GM12878 (cell line): ENCODE results near the gene HS1BP3. TPM values are rescaled to one million over a fixed set of nuclear protein-coding genes. Genes with fewer than 3 reads are reported as not detected.

Experiments
- ATAC-seq: fragments of 200-7000 bp; cut with Tn5 transposase; 3 replicates; pipeline ENCODE4 v1.9.1; 2020; ENCODE audit warnings: mild to moderate bottlenecking, moderate library complexity
- BruUV-seq: library from RNA; stranded (reverse); fragments of 400-500 nt; replicated peaks from 2 replicates; lab custom pipeline; 2021; lab: Mats Ljungman, UMichigan
- CTCF ChIA-PET: fragments of 300-600 bp; sonication (Branson Sonifier 250); formaldehyde crosslinking; extraction: SDS; loops from one replicate; lab custom pipeline; 2021; ENCODE audit warnings: inconsistent platforms; lab: Yijun Ruan, JAX
- POLR2A ChIA-PET: fragments of 350-600 bp; formaldehyde crosslinking; extraction: SDS; loops from one replicate; lab custom pipeline; 2021; ENCODE audit warnings: inconsistent platforms; lab: Charles Lee
- RAD21 ChIA-PET: fragments of 300-600 bp; sonication (Branson Sonifier 250); formaldehyde crosslinking; loops from one replicate; lab custom pipeline; 2023; ENCODE audit warnings: antibody characterized with exemption; ENCODE audit not compliant: unreplicated experiment; lab: Charles Lee
- SMC1A ChIA-PET: fragments of 300-600 bp; sonication (Branson Sonifier 250); formaldehyde crosslinking; loops from one replicate; lab custom pipeline; 2023; ENCODE audit not compliant: unreplicated experiment, uncharacterized antibody; lab: Charles Lee
- DNase-seq: peaks from one replicate; pipeline ENCODE4 v3.0.0-alpha.2; 2011; ENCODE audit warnings: low read depth, low spot score
- FAIRE-seq: peaks from 3 replicates; lab custom pipeline; 2011; peaks lifted over from hg19 to GRCh38; lab: Jason Lieb, UNC
- H2AFZ ChIP-seq: 2 replicates; pipeline ENCODE4 v1.6.0; 2011; ENCODE audit warnings: low read depth, low read length, control low read depth; ENCODE audit not compliant: control insufficient read depth
- H3K27ac ChIP-seq: 2 replicates; pipeline ENCODE4 v1.5.1; 2011; ENCODE audit warnings: control low read depth; ENCODE audit not compliant: control insufficient read depth, insufficient read depth
- H3K27me3 ChIP-seq, 2 experiments: replicated peaks in 1 of 2; 2 replicates each; pipeline versions ENCODE4 v1.6.0 to v1.6.1; 2011; ENCODE audit warnings: low read length in 1 of 2; ENCODE audit not compliant: control insufficient read depth in 2 of 2, insufficient read depth in 2 of 2
- H3K36me3 ChIP-seq, 2 experiments: 2 replicates each; pipeline ENCODE4 v1.5.1; 2011; ENCODE audit warnings: low read length in 1 of 2; ENCODE audit not compliant: control insufficient read depth in 2 of 2, insufficient read depth in 2 of 2
- H3K4me1 ChIP-seq: 2 replicates; pipeline ENCODE4 v1.6.1; 2011; ENCODE audit warnings: mild to moderate bottlenecking, low read length, moderate library complexity, mixed read lengths; ENCODE audit not compliant: control insufficient read depth, insufficient read depth
- H3K4me2 ChIP-seq: 2 replicates; pipeline ENCODE4 v1.6.0; 2011; ENCODE audit warnings: control low read depth; ENCODE audit not compliant: control insufficient read depth, insufficient read depth
- H3K4me3 ChIP-seq: fragments of 200-600 bp; sonication (generic); 2 replicates; pipeline ENCODE4 v1.5.1; 2016
- H3K79me2 ChIP-seq: 2 replicates; pipeline ENCODE4 v1.6.0; 2011; ENCODE audit warnings: low read length; ENCODE audit not compliant: control insufficient read depth, insufficient read depth
- H3K9ac ChIP-seq: 2 replicates; pipeline ENCODE4 v1.8.0; 2011; ENCODE audit warnings: low read length, control low read depth, mixed read lengths; ENCODE audit not compliant: control insufficient read depth, insufficient read depth
- H3K9me3 ChIP-seq: replicated peaks from 3 replicates; pipeline ENCODE4 v1.5.1; 2011; ENCODE audit warnings: mild to moderate bottlenecking, low read length; ENCODE audit not compliant: control insufficient read depth, insufficient read depth
- H4K20me1 ChIP-seq: 2 replicates; pipeline ENCODE4 v1.6.0; 2011; ENCODE audit not compliant: control insufficient read depth, insufficient read depth
- ASH2L ChIP-seq: fragments of 300-600, 200-600 bp; sonication (generic); IDR thresholded peaks from 2 replicates; pipeline ENCODE4 v1.6.1; 2017; ENCODE audit warnings: low read depth, mild to moderate bottlenecking, borderline replicate concordance
- ATF3 ChIP-seq: IDR thresholded peaks from 2 replicates; pipeline ENCODE4 v1.6.1; 2011; ENCODE audit warnings: low read depth, mild to moderate bottlenecking, low read length, moderate library complexity, borderline replicate concordance; ENCODE audit errors: extremely low read depth
- CREM ChIP-seq: IDR thresholded peaks from 2 replicates; pipeline ENCODE4 v1.6.1; 2014; ENCODE audit warnings: antibody characterized with exemption, low read depth
- ETV6 ChIP-seq, 2 experiments: fragments of 450-650 bp in 1 of 2; IDR thresholded peaks in 1 of 2; conservative IDR thresholded peaks in 1 of 2; 2 replicates each; pipeline ENCODE4 v1.6.1; 2014; ENCODE audit warnings: antibody characterized with exemption in 1 of 2, borderline replicate concordance in 1 of 2, low read depth in 1 of 2, mild to moderate bottlenecking in 1 of 2, moderate library complexity in 1 of 2
- IRF3 ChIP-seq: fragments of 450-650 bp; IDR thresholded peaks from 2 replicates; pipeline ENCODE4 v1.6.1; 2014; ENCODE audit warnings: mild to moderate bottlenecking
- NR2C2 ChIP-seq: IDR thresholded peaks from 2 replicates; pipeline ENCODE4 v1.6.1; 2011; ENCODE audit warnings: borderline replicate concordance, low read depth; ENCODE audit not compliant: control insufficient read depth, insufficient read length
- PRDM15 ChIP-seq: fragments of 450-650 bp; formaldehyde crosslinking; IDR thresholded peaks from 2 replicates; pipeline ENCODE4 v1.4.0; 2020; ENCODE audit warnings: mild to moderate bottlenecking, moderate library complexity
- RB1 ChIP-seq: fragments of 450-650 bp; formaldehyde crosslinking; IDR thresholded peaks from 2 replicates; pipeline ENCODE4 v1.6.1; 2017; ENCODE audit warnings: mild to moderate bottlenecking, borderline replicate concordance
- TCF12 ChIP-seq: IDR thresholded peaks from 2 replicates; pipeline ENCODE4 v1.6.1; 2011; ENCODE audit warnings: low read depth, mild to moderate bottlenecking, low read length
- ZNF592 ChIP-seq: fragments of 450-650 bp; IDR thresholded peaks from 2 replicates; pipeline ENCODE4 v1.6.1; 2017; ENCODE audit warnings: mild to moderate bottlenecking, moderate library complexity
- WGBS: methylation state at CpG from one replicate; pipeline ENCODE4 v1.1.6; 2016; ENCODE audit warnings: low lambda C conversion rate; ENCODE audit not compliant: insufficient replicate concordance, insufficient coverage; ENCODE audit errors: missing lambda C conversion rate; 5-methylcytosine and 5-hydroxymethylcytosine counted together
- in situ Hi-C: fragments of 300-500 bp; cut with MboI; formaldehyde crosslinking; loops from 9 replicates; pipeline ENCODE4 v1.14.3; 2018; ENCODE audit warnings: mixed read lengths
- intact Hi-C: fragments of 100-400 bp; cut with micrococcal nuclease; formaldehyde crosslinking; loops from one replicate; pipeline ENCODE4 v1.14.2; 2022; ENCODE audit not compliant: unreplicated experiment
- polyA plus RNA-seq, 11 experiments: library from polyadenylated mRNA; depleted of rRNA in 4 of 11; unstranded in 6 of 11; stranded (reverse) in 5 of 11; fragments of >200 nt; fragmentation: Nextera tagmentation in 4 of 11; fragmentation: Illumina TruSeq in 1 of 11; extraction: Ambion mirVana in 4 of 11; extraction: Trizol in 1 of 11; gene quantifications; 1 replicate in 1 of 11; 2 replicates in 10 of 11; pipeline versions ENCODE4 v1.2.1 to v1.2.3, GENCODE V29; 2011 to 2016; ENCODE audit warnings: inconsistent platforms in 2 of 11, missing spikeins in 2 of 11, low read depth in 1 of 11
- total RNA-seq, 4 experiments: library from RNA; depleted of rRNA in 3 of 4; stranded (reverse); fragments of >200 nt in 3 of 4; fragmentation: Illumina TruSeq in 1 of 4; extraction: Trizol in 1 of 4; gene quantifications; 2 replicates each; pipeline versions ENCODE4 v1.2.1 to v1.2.3, GENCODE V29; 2013 to 2021

Gene HS1BP3
- total and polyA plus RNA-seq, 10 of the 15 experiments (the other 5 are each of a cell fraction or from before 2014, with no cell fraction given), result 0.47 to 7.2 (median 4.6) TPM

- Histone ChIP-seq H3K9ac (no peak overlapping the region), H3K79me2 (no peaks in the 10 kb centered on the region), H3K4me2 (no peak overlapping the region), H3K9me3 (no peaks in the 10 kb centered on the region), H3K4me1 (peaks cover 17% of the 10 kb centered on the region), H4K20me1 (no peaks in the 10 kb centered on the region), H3K4me3 (no peak overlapping the region), H3K27ac (no peak overlapping the region), H2AFZ (no peak overlapping the region), H3K27me3 (no peaks in the 10 kb centered on the region; a peak in 1 of 4 replicates), H3K36me3 (no peaks in the 10 kb centered on the region)
- ATAC-seq (no peak), DNase-seq (no peak), FAIRE-seq (no peak)
- ChIA-PET CTCF (interaction anchor here (0.9 kb wide), 1 partner anchor 13 kb away, joined by 3 read pairs; no protein-coding TSS in a partner anchor), SMC1A (interaction anchor here (1.4 to 2.3 kb wide), 2 partner anchors 10 to 13 kb away, joined by 5 to 10 read pairs; no protein-coding TSS in a partner anchor), POLR2A (interaction anchor here (0.7 kb wide), 1 partner anchor 133 kb away, joined by 3 read pairs; no protein-coding TSS in a partner anchor), RAD21 (interaction anchor here (1.0 to 1.3 kb wide), 2 partner anchors 9 to 146 kb away, joined by 4 read pairs; no protein-coding TSS in a partner anchor)
- intact Hi-C loops (no loop called here), in situ Hi-C loops (no loop called here)
- WGBS, result 53% methylated on average over 14 of the region's 14 CpGs
- BruUV-seq, result no TSS peak
- TF ChIP-seq ATF3 (no peak), NR2C2 (no peak), RB1 (no peak), ASH2L (no peak), TCF12 (no peak), CREM (no peak), IRF3 (no peak), ZNF592 (no peak), PRDM15 (CRISPR knock-in tag) (no peak), ETV6 (conservative IDR thresholded peaks at IDR 0.05 in 1 of 2, IDR thresholded peaks at IDR 0.05 in 1 of 2; ENCODE audit: borderline replicate concordance in 1 of 2, low read depth in 1 of 2) (no peak)
These were observed 60.8 kb downstream of the HS1BP3 start for GRCh38 chr2:20589975-20590703.
